ENCODE data around the gene ZNF574. TPM values are rescaled to one million over a fixed set of nuclear protein-coding genes. Genes with fewer than 3 reads are reported as not detected.
"Not testable (repeated sequence)": the region's sequence is repeated elsewhere in the genome, so short reads cannot be mapped to it uniquely, and the experiment has no call there.

Gene ZNF574
- 8.9 TPM for total RNA-seq
- long read RNA-seq, transcript ZNF574-202 (2 exons, 2,940 nt) = major isoform, 12 of 23 reads
- long read RNA-seq, partial matches to known transcripts = 0 of 23 reads
- long read RNA-seq, other reads (novel, unspliced or antisense) = 11 of 23 reads

- DNase-seq (ENCODE audit: low spot score) = peak; percentile 99
Observed at GRCh38 chr19:42075616-42076379, at the start of gene ZNF574. TSS of gene ZNF574 (plus strand) at chr19:42076166. CDS start at chr19:42078607, 2,441 bp downstream.

GRCh38 chr19:42028304-42029216 lies 47.4 kb upstream of the ZNF574 start:
- DNase-seq (ENCODE audit: low spot score) = no peak

GRCh38 chr19:42030645-42031440 lies 45.1 kb upstream of the ZNF574 start:
- DNase-seq (ENCODE audit: low spot score) = no peak

GRCh38 chr19:42032431-42032830 lies 43.5 kb upstream of the ZNF574 start:
- no peak for DNase-seq (ENCODE audit: low spot score)

GRCh38 chr19:42033413-42033812 lies 42.6 kb upstream of the ZNF574 start:
- no peak for DNase-seq (ENCODE audit: low spot score)

GRCh38 chr19:42034640-42035391 lies 41.1 kb upstream of the ZNF574 start:
- not testable (repeated sequence) for DNase-seq (ENCODE audit: low spot score)

- DNase-seq (ENCODE audit: low spot score) = no peak
Observed at GRCh38 chr19:42037649-42038048, 38.3 kb upstream of the ZNF574 start.

GRCh38 chr19:42038666-42039065 lies 37.3 kb upstream of the ZNF574 start:
- DNase-seq (ENCODE audit: low spot score) = no peak

- DNase-seq (ENCODE audit: low spot score) = no peak
Observed at GRCh38 chr19:42040031-42040430, 35.9 kb upstream of the ZNF574 start.

- DNase-seq (ENCODE audit: low spot score) = not testable (repeated sequence)
Observed at GRCh38 chr19:42040491-42040890, 35.5 kb upstream of the ZNF574 start.

- DNase-seq (ENCODE audit: low spot score) = no peak
Observed at GRCh38 chr19:42042455-42043170, 33.4 kb upstream of the ZNF574 start.

- no peak for DNase-seq (ENCODE audit: low spot score)
Observed at GRCh38 chr19:42045575-42045974, 30.4 kb upstream of the ZNF574 start.

- DNase-seq (ENCODE audit: low spot score) = no peak
Observed at GRCh38 chr19:42048992-42049391, 27.0 kb upstream of the ZNF574 start.

- no peak for DNase-seq (ENCODE audit: low spot score)
Observed at GRCh38 chr19:42051166-42052115, 24.5 kb upstream of the ZNF574 start.

GRCh38 chr19:42052241-42052863 lies 23.6 kb upstream of the ZNF574 start:
- DNase-seq (ENCODE audit: low spot score) = no peak

- DNase-seq (ENCODE audit: low spot score) = no peak
Observed at GRCh38 chr19:42053037-42053935, 22.7 kb upstream of the ZNF574 start.

GRCh38 chr19:42054205-42054604 lies 21.8 kb upstream of the ZNF574 start:
- DNase-seq (ENCODE audit: low spot score) = no peak
